GM18858 (cell line): ENCODE results near the gene VWF.

ENCODE experiments used
- ATAC-seq: cut with Tn5 transposase; IDR thresholded peaks from one replicate; pipeline ENCODE4 v1.9.1; 2021; ENCODE audit not compliant: unreplicated experiment

VWF gene

GRCh38 chr12:5965950-5966383, 158.5 kb downstream of the VWF start:
- ATAC-seq = no peak

GRCh38 chr12:5964913-5965900, 159.3 kb downstream of the VWF start:
- no peak for ATAC-seq

- ATAC-seq = no peak
Measured at GRCh38 chr12:5963515-5963914, 161.0 kb downstream of the VWF start.

- no peak for ATAC-seq
Measured at GRCh38 chr12:5960783-5961182, 163.7 kb downstream of the VWF start.

GRCh38 chr12:5956987-5957386, 167.5 kb downstream of the VWF start:
- no peak for ATAC-seq

- no peak for ATAC-seq
Measured at GRCh38 chr12:5954661-5955060, 169.8 kb downstream of the VWF start.

GRCh38 chr12:5953835-5954586, 170.5 kb downstream of the VWF start:
- ATAC-seq = no peak

GRCh38 chr12:5952031-5952430, 172.4 kb downstream of the VWF start:
- no peak for ATAC-seq

- no peak for ATAC-seq
Measured at GRCh38 chr12:5948696-5949095, 175.8 kb downstream of the VWF start.

GRCh38 chr12:5947006-5947405, 177.5 kb downstream of the VWF start:
- ATAC-seq = no peak

- ATAC-seq = no peak
Measured at GRCh38 chr12:5946388-5946787, 178.1 kb downstream of the VWF start.

GRCh38 chr12:5945071-5946008, 179.1 kb downstream of the VWF start, which contains the start of gene ANO2:
Gene ANO2 (minus strand): TSS chr12:5945259. CDS start chr12:5945217, 42 bp downstream.
- ATAC-seq = no peak

GRCh38 chr12:5944688-5945070, 179.8 kb downstream of the VWF start:
- ATAC-seq = no peak

GRCh38 chr12:5944053-5944452, 180.4 kb downstream of the VWF start:
- ATAC-seq = no peak

GRCh38 chr12:5941907-5942306, 182.6 kb downstream of the VWF start:
- ATAC-seq = no peak

GRCh38 chr12:5927732-5928516, 196.5 kb downstream of the VWF start:
- ATAC-seq = no peak

- ATAC-seq = no peak
Measured at GRCh38 chr12:5925646-5926045, 198.8 kb downstream of the VWF start.

GRCh38 chr12:5924342-5924741, 200.1 kb downstream of the VWF start:
- ATAC-seq = no peak

- ATAC-seq = no peak
Measured at GRCh38 chr12:5923751-5924150, 200.7 kb downstream of the VWF start.

GRCh38 chr12:5923043-5923605, 201.3 kb downstream of the VWF start:
- ATAC-seq = no peak
